ENCODE data around the gene ARL6IP6. TPM values are rescaled to one million over a fixed set of nuclear protein-coding genes. Genes with fewer than 3 reads are reported as not detected.
"Not testable (repeated sequence)": the region's sequence is repeated elsewhere in the genome, so short reads cannot be mapped to it uniquely, and the experiment has no call there.

ARL6IP6 gene
- total RNA-seq, 2 donors from 2014 or later: 18.9 to 37.4 TPM

DNA sequence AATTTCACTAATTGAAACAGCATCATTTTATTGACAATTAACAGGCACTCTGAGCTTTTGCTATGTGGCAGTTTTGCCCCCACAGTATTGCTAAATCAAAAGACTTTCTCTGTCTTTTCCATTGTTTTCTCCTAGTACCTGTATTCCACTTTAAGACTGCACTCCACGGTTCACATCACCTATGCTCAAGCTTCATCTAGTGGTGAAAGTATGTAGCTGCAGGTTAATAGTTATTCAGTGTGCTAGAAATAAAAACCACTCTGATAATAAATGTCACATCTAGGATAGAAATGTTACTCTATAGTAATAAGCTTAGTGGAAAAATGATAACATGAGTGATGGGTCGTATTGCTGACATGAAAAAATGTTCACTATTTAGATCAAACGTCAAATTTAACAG is 24.6 kb downstream of the ARL6IP6 start:
- Mint-ChIP-seq H3K9me3 (no peaks in the 10 kb centered on the region), H3K27ac (no peak overlapping the region), H3K36me3 (ENCODE audit: low read depth) (peaks cover 36% of the 10 kb centered on the region), H3K4me1 (no peaks in the 10 kb centered on the region), H3K27me3 (no peaks in the 10 kb centered on the region), H3K4me3 (no peak overlapping the region)
- no peak for ATAC-seq (replicated peaks)

DNA sequence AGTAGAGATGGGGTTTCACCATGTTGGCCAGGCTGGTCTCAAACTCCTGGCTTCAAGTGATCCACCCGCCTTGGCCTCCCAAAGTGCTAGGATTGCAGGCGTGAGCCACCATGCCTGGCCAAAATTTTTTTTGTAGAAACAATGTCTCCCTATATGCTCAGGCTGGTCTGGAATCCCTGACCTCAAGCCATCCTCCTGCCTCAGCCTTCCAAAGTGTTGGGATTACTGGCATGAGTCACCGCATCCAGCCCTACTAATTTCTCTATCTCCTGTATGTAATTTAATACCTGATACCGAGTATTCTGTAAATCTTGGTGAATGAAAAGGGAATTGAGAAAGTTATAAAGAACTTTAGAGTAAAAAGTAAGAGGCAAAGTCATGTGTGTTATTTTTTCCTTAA is 29.3 kb downstream of the ARL6IP6 start:
- not testable (repeated sequence) for H3K27ac Mint-ChIP-seq; H3K9me3 Mint-ChIP-seq; H3K4me3 Mint-ChIP-seq; ATAC-seq (replicated peaks); H3K4me1 Mint-ChIP-seq; H3K27me3 Mint-ChIP-seq
- H3K36me3 Mint-ChIP-seq (ENCODE audit: low read depth): peaks cover 57% of the 10 kb centered on the region

DNA sequence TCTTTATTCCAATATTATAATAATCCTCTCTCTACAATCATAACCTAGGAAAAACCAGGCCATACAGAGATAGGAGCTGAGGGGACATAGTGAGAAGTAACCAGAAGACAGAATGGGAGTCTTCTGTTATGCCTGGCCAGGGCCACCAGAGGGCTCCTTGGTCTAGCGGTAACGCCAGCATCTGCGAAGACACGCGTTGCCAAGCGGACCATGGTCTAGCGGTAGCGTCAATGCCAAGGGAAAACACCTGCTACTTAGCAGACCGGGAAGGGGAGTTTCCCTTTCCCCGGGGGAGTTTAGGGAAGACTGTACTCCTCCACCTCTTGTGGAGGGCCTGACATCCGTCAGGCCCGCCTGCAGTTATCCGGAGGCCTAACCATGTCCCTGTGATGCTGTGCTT is 36.6 kb downstream of the ARL6IP6 start:
- H3K4me3 Mint-ChIP-seq: no peak overlapping the region
- peaks cover 66% of the 10 kb centered on the region for H3K36me3 Mint-ChIP-seq (ENCODE audit: low read depth)
- ATAC-seq (replicated peaks): no peak
- H3K27ac Mint-ChIP-seq: no peak overlapping the region
- H3K27me3 Mint-ChIP-seq: no peaks in the 10 kb centered on the region
- no peaks in the 10 kb centered on the region for H3K4me1 Mint-ChIP-seq
- H3K9me3 Mint-ChIP-seq: no peaks in the 10 kb centered on the region

DNA sequence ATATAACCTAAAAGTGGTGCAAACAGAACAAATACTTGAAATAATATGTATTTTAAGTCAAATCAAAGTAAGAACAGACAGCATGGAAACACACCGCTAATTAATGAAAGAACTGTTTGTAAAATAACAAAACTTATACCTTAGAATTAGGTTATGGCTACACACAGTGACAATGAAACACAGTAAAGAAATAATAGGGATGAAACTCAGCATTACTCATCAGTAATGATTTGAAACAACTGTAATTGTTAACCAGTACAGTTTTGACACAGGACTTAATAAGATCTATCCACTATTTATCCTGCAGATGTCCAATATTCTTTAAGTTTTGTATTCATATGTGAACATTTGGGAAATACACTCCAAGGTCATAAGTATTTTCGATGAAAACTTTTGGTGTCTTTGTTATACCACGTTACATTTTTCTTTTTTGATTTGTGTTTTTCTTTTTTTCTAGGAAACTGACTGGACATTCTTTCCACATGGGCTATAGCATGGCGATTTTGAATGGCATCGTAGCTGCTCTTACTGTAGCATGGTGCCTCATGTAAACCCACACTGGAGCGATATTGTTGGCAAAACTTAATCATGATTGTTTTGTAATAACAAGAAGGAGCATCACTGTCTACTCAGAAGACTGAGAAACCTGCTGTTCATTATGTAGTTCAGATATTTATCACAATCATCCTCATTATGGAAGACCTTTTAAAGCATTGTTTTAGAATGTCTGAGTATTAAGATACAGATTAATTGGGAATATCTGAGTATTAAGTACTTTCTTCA is 41.1 kb downstream of the ARL6IP6 start:
- no peaks in the 10 kb centered on the region for H3K4me1 Mint-ChIP-seq
- H3K9me3 Mint-ChIP-seq: no peaks in the 10 kb centered on the region
- ATAC-seq (replicated peaks): peak; percentile 62
- H3K27ac Mint-ChIP-seq: no peak overlapping the region
- H3K27me3 Mint-ChIP-seq: no peaks in the 10 kb centered on the region
- H3K4me3 Mint-ChIP-seq: no peak overlapping the region
- H3K36me3 Mint-ChIP-seq (ENCODE audit: low read depth): peaks cover 59% of the 10 kb centered on the region

DNA sequence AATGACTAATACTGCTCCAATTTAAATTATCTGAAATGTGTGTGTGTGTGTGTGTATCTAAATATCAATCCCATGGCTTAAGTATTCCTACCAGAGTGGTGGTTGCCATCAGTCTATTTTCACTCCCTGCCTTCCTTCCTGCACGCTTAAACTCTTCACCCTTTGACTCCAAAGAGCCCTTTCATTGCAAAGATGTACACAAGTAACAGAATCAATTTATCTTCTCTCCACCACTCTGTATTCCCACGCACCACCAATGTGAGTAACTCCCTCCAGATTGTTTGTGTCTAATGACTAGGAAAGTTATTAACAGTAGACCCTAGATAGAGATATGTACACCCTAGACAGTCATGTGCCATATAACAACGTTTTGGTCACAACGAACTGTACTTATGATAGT is 42.8 kb downstream of the ARL6IP6 start:
- Mint-ChIP-seq H3K4me3 (no peak overlapping the region), H3K36me3 (ENCODE audit: low read depth) (peaks cover 50% of the 10 kb centered on the region), H3K9me3 (no peaks in the 10 kb centered on the region), H3K27ac (no peak overlapping the region), H3K27me3 (no peaks in the 10 kb centered on the region), H3K4me1 (no peaks in the 10 kb centered on the region)
- ATAC-seq (replicated peaks): no peak

DNA sequence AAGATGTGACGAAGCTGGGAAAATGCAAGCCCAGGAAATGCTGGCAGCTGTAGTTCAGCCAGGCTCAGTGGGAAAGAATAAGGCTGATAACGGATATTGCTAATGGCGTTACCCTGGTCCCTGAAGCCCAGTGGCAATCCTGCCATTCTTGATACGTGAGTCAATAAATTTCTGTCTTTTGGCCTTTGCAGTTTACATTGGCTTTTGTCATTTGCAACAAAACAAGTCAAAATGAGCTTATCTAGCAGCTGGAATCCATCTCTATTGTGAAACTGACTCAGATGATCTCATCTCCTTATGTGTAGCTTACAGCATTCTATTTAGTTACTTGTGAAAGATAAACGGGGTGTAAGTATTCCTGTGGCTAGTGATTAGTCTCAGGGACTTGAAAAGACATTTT is 43.8 kb downstream of the ARL6IP6 start:
- Mint-ChIP-seq H3K4me3 (no peak overlapping the region), H3K27me3 (no peaks in the 10 kb centered on the region), H3K27ac (no peak overlapping the region), H3K36me3 (ENCODE audit: low read depth) (peaks cover 40% of the 10 kb centered on the region), H3K4me1 (no peaks in the 10 kb centered on the region), H3K9me3 (no peaks in the 10 kb centered on the region)
- no peak for ATAC-seq (replicated peaks)

DNA sequence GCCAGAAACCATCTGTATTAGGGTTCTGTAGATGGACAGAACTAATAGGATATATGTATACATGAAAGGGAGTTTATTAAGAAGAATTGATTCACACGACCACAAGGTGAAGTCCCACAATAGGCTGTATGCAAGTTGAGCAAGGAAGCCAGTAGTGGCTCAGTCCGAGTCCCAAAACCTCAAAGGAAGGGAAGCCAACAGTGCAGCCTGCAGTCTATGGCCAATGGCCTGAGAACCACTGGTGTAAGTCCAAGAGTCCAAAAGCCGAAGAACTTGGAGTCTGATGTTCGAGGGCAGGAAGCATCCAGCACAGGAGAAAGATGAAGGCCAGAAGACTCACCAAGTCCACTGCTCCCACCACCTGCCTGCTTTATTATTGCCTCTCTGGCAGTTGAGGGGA is 44.8 kb downstream of the ARL6IP6 start:
- H3K4me1 Mint-ChIP-seq; ATAC-seq (replicated peaks); H3K27ac Mint-ChIP-seq; H3K4me3 Mint-ChIP-seq; H3K9me3 Mint-ChIP-seq; H3K27me3 Mint-ChIP-seq: not testable (repeated sequence)
- peaks cover 38% of the 10 kb centered on the region for H3K36me3 Mint-ChIP-seq (ENCODE audit: low read depth)

DNA sequence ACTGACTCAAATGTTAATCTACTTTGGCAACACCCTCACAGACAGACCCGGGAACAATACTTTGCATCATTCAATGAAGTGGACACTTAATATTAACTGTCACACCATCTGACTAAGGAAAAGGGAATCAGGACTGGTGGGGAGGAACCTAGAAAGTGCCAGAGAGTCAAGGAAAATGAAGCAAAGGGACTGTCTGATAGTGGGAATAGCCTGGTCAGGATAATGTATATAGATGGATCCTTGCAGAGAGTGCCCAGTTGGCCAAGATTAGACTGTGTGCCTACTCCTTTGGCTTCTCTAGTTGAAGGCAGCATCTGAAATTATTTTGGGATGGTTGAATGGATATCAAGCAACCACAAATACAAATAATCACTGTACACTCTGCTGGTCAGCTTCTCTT is 45.2 kb downstream of the ARL6IP6 start:
- no peaks in the 10 kb centered on the region for H3K27me3 Mint-ChIP-seq
- H3K36me3 Mint-ChIP-seq (ENCODE audit: low read depth): peaks cover 38% of the 10 kb centered on the region
- ATAC-seq (replicated peaks): no peak
- H3K4me3 Mint-ChIP-seq: no peak overlapping the region
- no peaks in the 10 kb centered on the region for H3K9me3 Mint-ChIP-seq
- H3K4me1 Mint-ChIP-seq: no peaks in the 10 kb centered on the region
- H3K27ac Mint-ChIP-seq: no peak overlapping the region

DNA sequence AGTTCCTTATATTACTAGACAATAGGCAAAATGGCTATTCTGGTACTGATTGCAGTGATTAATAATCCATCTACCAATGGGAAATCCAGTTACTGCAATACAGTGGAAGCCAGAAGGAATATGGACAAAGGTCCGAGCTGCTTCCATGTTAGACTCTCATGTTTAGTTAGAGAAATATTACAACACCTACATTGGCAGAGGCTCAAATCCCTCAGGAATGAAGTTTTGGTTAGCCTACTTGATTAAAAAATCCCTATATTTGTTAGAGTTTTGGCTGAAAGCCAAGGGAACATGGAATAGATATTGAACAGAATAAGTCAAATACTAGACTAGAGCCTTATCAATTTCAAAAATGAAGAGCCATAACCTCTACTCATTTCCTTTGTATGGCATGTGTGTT is 48.5 kb downstream of the ARL6IP6 start:
- no peaks in the 10 kb centered on the region for H3K27me3 Mint-ChIP-seq
- H3K4me1 Mint-ChIP-seq: no peaks in the 10 kb centered on the region
- H3K36me3 Mint-ChIP-seq (ENCODE audit: low read depth): peaks cover 15% of the 10 kb centered on the region
- no peak overlapping the region for H3K4me3 Mint-ChIP-seq
- no peak for ATAC-seq (replicated peaks)
- no peak overlapping the region for H3K27ac Mint-ChIP-seq
- no peaks in the 10 kb centered on the region for H3K9me3 Mint-ChIP-seq

DNA sequence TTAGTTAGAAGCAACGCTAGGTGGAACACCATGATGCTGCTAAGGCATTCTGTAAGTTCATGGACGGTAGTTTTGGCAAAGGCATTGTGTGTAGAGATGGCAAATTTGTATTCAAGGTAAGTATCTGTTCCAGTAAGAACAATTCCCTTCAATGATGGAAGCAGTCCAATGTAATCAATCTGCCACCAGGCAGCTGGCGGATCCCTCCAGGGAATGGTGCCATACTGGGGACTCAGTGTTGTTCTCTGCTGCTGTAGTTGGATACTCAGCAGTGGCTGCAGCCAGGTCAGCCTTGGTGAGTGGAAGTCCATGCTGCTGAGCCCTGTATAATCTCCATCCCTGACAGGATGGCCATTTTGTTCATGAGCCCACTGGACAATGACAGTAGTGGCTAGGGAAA is 62.8 kb downstream of the ARL6IP6 start:
- no peaks in the 10 kb centered on the region for H3K4me1 Mint-ChIP-seq
- no peak for ATAC-seq (replicated peaks)
- no peak overlapping the region for H3K4me3 Mint-ChIP-seq
- no peaks in the 10 kb centered on the region for H3K9me3 Mint-ChIP-seq
- H3K27me3 Mint-ChIP-seq: peaks cover 8% of the 10 kb centered on the region
- no peaks in the 10 kb centered on the region for H3K36me3 Mint-ChIP-seq (ENCODE audit: low read depth)
- no peak overlapping the region for H3K27ac Mint-ChIP-seq

DNA sequence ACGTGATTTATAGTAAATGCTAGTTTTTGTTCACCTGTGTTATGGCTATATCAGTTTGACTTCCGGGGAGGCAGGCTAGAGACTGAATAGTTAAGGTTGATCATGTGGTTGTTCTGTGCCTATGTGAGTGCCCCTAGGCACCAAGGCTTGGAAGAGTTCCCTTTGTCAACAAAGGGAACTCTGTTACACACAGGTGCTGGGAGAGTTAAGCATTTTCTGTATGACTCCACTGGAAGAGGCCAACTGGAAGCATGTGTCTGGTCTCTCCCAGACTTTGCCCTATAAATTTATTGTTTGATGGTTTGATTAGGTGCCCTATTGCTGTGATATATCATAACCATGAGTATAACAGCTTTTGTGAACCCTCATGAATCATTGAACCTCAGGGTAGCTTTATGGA is 63.8 kb downstream of the ARL6IP6 start:
- ATAC-seq (replicated peaks): no peak
- Mint-ChIP-seq H3K9me3 (no peaks in the 10 kb centered on the region), H3K27ac (no peak overlapping the region), H3K4me3 (no peak overlapping the region), H3K36me3 (ENCODE audit: low read depth) (no peaks in the 10 kb centered on the region), H3K27me3 (peaks cover 9% of the 10 kb centered on the region), H3K4me1 (no peaks in the 10 kb centered on the region)

DNA sequence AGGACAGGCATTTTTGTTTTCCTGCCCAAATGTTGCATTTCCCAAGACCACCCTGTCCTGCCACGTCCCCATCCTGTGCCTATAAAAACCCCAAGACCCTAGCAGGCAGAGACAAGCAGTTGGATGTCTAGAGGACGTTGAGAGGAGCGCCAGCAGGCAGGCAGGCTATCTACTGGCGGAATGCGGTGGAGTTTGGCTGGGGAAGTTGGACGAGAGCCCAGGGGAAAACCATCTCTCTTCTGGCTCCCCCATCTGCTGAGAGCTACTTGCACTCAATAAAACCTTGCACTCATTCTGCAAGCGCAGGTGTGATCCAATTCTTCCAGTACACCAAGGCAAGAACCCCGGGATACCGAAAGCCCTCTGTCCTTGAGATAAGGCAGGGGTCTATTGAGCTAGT is 72.5 kb downstream of the ARL6IP6 start:
- no peak overlapping the region for H3K27ac Mint-ChIP-seq
- no peaks in the 10 kb centered on the region for H3K4me1 Mint-ChIP-seq
- H3K9me3 Mint-ChIP-seq: no peaks in the 10 kb centered on the region
- H3K36me3 Mint-ChIP-seq (ENCODE audit: low read depth): no peaks in the 10 kb centered on the region
- no peak for ATAC-seq (replicated peaks)
- H3K27me3 Mint-ChIP-seq: peaks cover 17% of the 10 kb centered on the region
- H3K4me3 Mint-ChIP-seq: no peak overlapping the region

DNA sequence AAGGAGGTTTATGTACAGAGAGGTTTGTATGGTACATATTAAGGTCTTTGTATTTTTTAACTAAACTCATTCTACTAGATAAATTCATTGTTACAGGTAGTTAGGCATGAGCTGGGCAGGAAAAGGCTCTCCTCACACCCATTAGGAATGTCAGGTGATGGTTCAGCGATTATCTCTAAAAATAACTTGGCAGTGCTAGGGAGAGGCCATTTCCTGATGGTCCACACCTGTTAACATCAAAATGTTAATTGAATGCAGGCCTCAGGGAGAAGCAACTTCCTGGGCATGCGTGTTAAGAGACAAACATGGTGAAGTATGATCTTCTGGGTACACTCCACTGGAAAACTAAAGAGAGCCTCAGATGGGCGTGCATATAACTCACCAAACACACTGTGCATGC is 73.6 kb downstream of the ARL6IP6 start:
- ATAC-seq (replicated peaks): no peak
- Mint-ChIP-seq H3K36me3 (ENCODE audit: low read depth) (no peaks in the 10 kb centered on the region), H3K9me3 (no peaks in the 10 kb centered on the region), H3K4me3 (no peak overlapping the region), H3K4me1 (no peaks in the 10 kb centered on the region), H3K27ac (no peak overlapping the region), H3K27me3 (peaks cover 13% of the 10 kb centered on the region)

DNA sequence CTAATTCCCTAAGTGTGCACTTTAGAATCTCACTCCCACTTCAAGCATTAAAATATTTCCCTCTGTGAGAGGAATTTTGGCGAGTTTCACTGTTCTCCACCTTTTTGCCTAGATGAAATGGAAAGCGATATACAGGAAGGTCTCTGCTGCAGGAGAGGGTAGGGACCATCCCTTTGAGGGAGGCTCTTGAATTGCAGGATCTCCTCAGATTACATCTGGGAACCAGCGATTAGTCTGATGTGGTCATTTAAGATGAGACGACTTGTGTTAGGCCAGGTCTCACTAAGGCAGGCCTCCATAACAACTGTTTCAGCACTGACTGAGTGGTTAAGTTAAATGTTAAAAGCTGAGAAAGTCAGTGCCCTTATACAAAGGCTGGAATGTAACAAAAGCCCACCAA is 74.6 kb downstream of the ARL6IP6 start:
- H3K9me3 Mint-ChIP-seq: no peaks in the 10 kb centered on the region
- no peak for ATAC-seq (replicated peaks)
- H3K4me3 Mint-ChIP-seq: no peak overlapping the region
- H3K27me3 Mint-ChIP-seq: peaks cover 7% of the 10 kb centered on the region
- no peaks in the 10 kb centered on the region for H3K4me1 Mint-ChIP-seq
- no peak overlapping the region for H3K27ac Mint-ChIP-seq
- no peaks in the 10 kb centered on the region for H3K36me3 Mint-ChIP-seq (ENCODE audit: low read depth)

DNA sequence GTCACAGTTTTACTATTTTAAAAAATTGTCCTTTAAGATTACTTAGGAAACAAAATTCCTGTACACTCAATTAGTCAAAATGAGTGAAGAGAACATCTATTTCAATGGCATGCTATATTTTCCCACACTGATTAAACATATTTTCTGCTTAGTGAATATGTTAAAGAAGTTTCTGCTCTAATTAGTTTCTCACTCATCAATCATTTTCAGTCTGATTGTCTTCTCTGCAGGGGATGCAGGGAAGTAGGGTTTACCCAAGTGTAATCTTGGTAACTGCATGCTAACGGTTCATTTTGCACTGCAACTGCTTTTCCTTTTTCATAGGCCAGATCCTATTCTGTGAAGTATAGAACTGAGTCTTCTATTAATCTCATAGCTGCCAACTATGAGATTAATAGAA is 78.5 kb downstream of the ARL6IP6 start:
- Mint-ChIP-seq H3K9me3 (no peaks in the 10 kb centered on the region), H3K4me1 (no peaks in the 10 kb centered on the region), H3K36me3 (ENCODE audit: low read depth) (no peaks in the 10 kb centered on the region), H3K4me3 (no peak overlapping the region), H3K27ac (no peak overlapping the region), H3K27me3 (no peaks in the 10 kb centered on the region)
- ATAC-seq (replicated peaks): no peak
